C4-2B (cell line): ENCODE measurements around the gene ART1.

ENCODE experiments used
- CTCF ChIP-seq: fragments of 450-650 bp; conservative IDR thresholded peaks from 2 replicates; pipeline ENCODE4 v1.5.1; 2017; ENCODE audit warnings: mild to moderate bottlenecking
- ZFX ChIP-seq: fragments of 450-650 bp; IDR thresholded peaks from 2 replicates; pipeline ENCODE4 v1.6.1; 2017

- TF ChIP-seq CTCF, result peak; percentile 97
- TF ChIP-seq ZFX, result no peak
These were observed 35.3 kb upstream of the ART1 start for GRCh38 chr11:3609416-3610265.
